Fibroblast of skin of right quadriceps (primary cell): ENCODE data around the gene CYP4F3.
"Not testable (repeated sequence)": the region's sequence is repeated elsewhere in the genome, so short reads cannot be mapped to it uniquely, and the experiment has no call there.

Source experiments
- DNase-seq: peaks from one replicate; pipeline ENCODE4 v3.0.0-alpha.2; 2013

The CYP4F3 gene

DNA sequence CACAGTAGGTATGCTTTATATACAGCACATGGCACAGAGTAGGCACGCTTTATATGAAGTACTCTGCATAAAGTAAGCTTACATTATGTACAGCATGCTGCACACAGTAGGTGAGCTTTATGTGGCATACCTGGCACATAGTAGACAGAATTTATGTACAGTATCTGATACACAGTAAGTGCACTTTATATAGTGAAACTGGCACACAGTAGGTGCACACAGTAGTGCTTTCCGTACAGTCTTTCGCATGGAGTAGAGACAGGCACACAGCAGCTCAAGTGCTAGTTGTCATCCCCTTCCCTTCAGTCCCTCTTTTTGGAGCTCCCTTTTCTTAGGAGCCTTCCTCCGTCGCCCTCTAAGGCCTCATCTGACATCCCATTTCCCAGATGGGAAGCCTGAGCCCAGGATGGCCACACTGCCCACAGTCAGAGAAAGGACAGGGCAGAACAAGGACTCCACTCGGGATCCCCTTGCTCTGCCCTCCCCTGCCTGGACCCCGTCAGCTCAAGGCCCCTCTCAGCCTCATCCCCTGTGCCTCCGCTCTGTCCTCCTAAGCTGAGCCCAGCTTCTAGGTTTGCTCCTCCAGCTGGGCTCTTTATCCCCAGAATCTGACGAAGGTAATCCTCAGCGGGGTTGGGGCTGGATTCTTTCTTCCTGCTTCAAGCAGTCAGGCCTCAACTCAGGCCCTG lies 31.3 kb downstream of the CYP4F3 start:
- no peak for DNase-seq

- no peak for DNase-seq
These were observed 32.0 kb downstream of the CYP4F3 start, which contains the start of gene CYP4F12 for GRCh38 chr19:15672580-15673175. CYP4F12 (plus strand) TSS chr19:15673087; CDS start chr19:15673530, 443 bp downstream.

GRCh38 chr19:15673176-15673654 lies 32.5 kb downstream of the CYP4F3 start:
- DNase-seq, result no peak

DNA sequence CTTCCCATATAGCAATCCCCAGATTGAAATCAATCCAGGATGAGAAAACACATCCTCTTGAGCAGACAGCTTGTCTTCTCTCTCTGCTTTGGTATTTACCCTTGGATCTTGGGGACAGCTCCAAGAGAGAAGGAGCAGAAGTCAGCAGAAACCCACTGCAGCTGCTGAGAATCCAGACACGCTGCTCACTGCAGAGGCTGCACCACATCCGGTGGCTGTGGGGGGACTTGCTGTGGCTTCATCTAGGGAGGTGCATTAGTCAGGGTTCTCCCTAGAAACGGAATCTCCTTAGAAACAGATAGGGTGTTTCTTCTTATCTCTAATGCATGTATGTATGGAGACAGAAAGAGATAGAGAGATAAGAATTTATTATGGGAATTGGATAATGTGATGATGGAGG lies 34.9 kb downstream of the CYP4F3 start:
- DNase-seq, result no peak

- no peak for DNase-seq
These were observed 38.4 kb downstream of the CYP4F3 start for GRCh38 chr19:15679089-15679488.

- not testable (repeated sequence) for DNase-seq
These were observed 39.2 kb downstream of the CYP4F3 start for GRCh38 chr19:15679865-15680264.

- DNase-seq, result no peak
These were observed 40.0 kb downstream of the CYP4F3 start for GRCh38 chr19:15680478-15681322.

GRCh38 chr19:15683411-15683810 lies 42.7 kb downstream of the CYP4F3 start:
- DNase-seq, result no peak

- DNase-seq, result no peak
These were observed 44.1 kb downstream of the CYP4F3 start for GRCh38 chr19:15684828-15685227.

GRCh38 chr19:15696654-15697194 lies 56.0 kb downstream of the CYP4F3 start:
- no peak for DNase-seq

GRCh38 chr19:15701757-15702533 lies 61.2 kb downstream of the CYP4F3 start:
- DNase-seq, result no peak

GRCh38 chr19:15702534-15702930 lies 61.8 kb downstream of the CYP4F3 start:
- peak; percentile 24 for DNase-seq
